H9 (cell line): ENCODE data around the gene IRX5. TPM values are rescaled to one million over a fixed set of nuclear protein-coding genes. Genes with fewer than 3 reads are reported as not detected.

Experiments used
- DNase-seq: peaks from one replicate; pipeline ENCODE4 v3.0.0-alpha.2; 2017
- H2AFZ ChIP-seq: one replicate; pipeline ENCODE4 v1.6.1; 2013; ENCODE audit warnings: mild to moderate bottlenecking, low read length, control low read depth, moderate library complexity
- H2AK5ac ChIP-seq: 2 replicates; pipeline ENCODE4 v1.6.1; 2013; ENCODE audit warnings: low read length, control low read depth, mixed read lengths; ENCODE audit not compliant: insufficient read length
- H2BK120ac ChIP-seq: one replicate; pipeline ENCODE4 v1.6.1; 2013; ENCODE audit warnings: low read depth, mild to moderate bottlenecking, low read length, control low read depth, inconsistent platforms; ENCODE audit not compliant: poor library complexity, severe bottlenecking
- H2BK12ac ChIP-seq: 2 replicates; pipeline ENCODE4 v1.6.1; 2013; ENCODE audit warnings: low read length, control low read depth, mixed read lengths, low read depth; ENCODE audit not compliant: insufficient read length
- H2BK15ac ChIP-seq: 2 replicates; pipeline ENCODE4 v1.6.1; 2013; ENCODE audit warnings: low read depth, low read length, control low read depth
- H2BK20ac ChIP-seq: one replicate; pipeline ENCODE4 v1.6.1; 2013; ENCODE audit warnings: low read depth, mild to moderate bottlenecking, low read length, control low read depth, inconsistent platforms; ENCODE audit not compliant: poor library complexity, severe bottlenecking
- H2BK5ac ChIP-seq: 2 replicates; pipeline ENCODE4 v1.6.1; 2013; ENCODE audit warnings: low read length, control low read depth, mixed read lengths; ENCODE audit not compliant: insufficient read length
- H3K14ac ChIP-seq: 2 replicates; pipeline ENCODE4 v1.6.1; 2013; ENCODE audit warnings: low read length, control low read depth; ENCODE audit not compliant: insufficient read depth
- H3K18ac ChIP-seq: 2 replicates; pipeline ENCODE4 v1.6.1; 2013; ENCODE audit warnings: low read depth, mild to moderate bottlenecking, mixed read lengths, low read length, control low read depth; ENCODE audit not compliant: insufficient read length
- H3K23ac ChIP-seq: 2 replicates; pipeline ENCODE4 v1.6.1; 2013; ENCODE audit warnings: low read length, control low read depth, mixed read lengths, low read depth; ENCODE audit not compliant: insufficient read length
- H3K23me2 ChIP-seq: 2 replicates; pipeline ENCODE4 v1.6.1; 2013; ENCODE audit warnings: low read depth, mild to moderate bottlenecking, mixed read lengths, low read length, control low read depth; ENCODE audit not compliant: insufficient read length, poor library complexity, severe bottlenecking
- H3K27ac ChIP-seq: 2 replicates; pipeline ENCODE4 v1.5.1; 2013; ENCODE audit warnings: low read length, control low read depth, mixed read lengths, low read depth; ENCODE audit not compliant: insufficient read length
- H3K27me3 ChIP-seq: 2 replicates; pipeline ENCODE4 v1.6.1; 2013; ENCODE audit warnings: low read length, control low read depth, inconsistent platforms; ENCODE audit not compliant: insufficient read depth
- H3K4ac ChIP-seq: 2 replicates; pipeline ENCODE4 v1.6.1; 2013; ENCODE audit warnings: low read depth, mild to moderate bottlenecking, control low read depth, inconsistent platforms, low read length, moderate library complexity
- H3K4me1 ChIP-seq: 2 replicates; pipeline ENCODE4 v1.6.1; 2013; ENCODE audit warnings: low read length, control low read depth, inconsistent platforms; ENCODE audit not compliant: insufficient read depth
- H3K4me2 ChIP-seq: 2 replicates; pipeline ENCODE4 v1.6.1; 2013; ENCODE audit warnings: low read length, control low read depth, mixed read lengths; ENCODE audit not compliant: insufficient read length, insufficient read depth
- H3K56ac ChIP-seq: 2 replicates; pipeline ENCODE4 v1.6.1; 2013; ENCODE audit warnings: low read depth, mild to moderate bottlenecking, mixed read lengths, low read length, control low read depth; ENCODE audit not compliant: insufficient read length
- H3K79me1 ChIP-seq: 2 replicates; pipeline ENCODE4 v1.6.1; 2013; ENCODE audit warnings: low read depth, mild to moderate bottlenecking, moderate library complexity, low read length, control low read depth, inconsistent platforms; ENCODE audit not compliant: insufficient read depth, poor library complexity, severe bottlenecking
- H3K79me2 ChIP-seq: 2 replicates; pipeline ENCODE4 v1.6.1; 2013; ENCODE audit warnings: low read length, control low read depth, inconsistent platforms; ENCODE audit not compliant: insufficient read depth
- H3K9ac ChIP-seq: 2 replicates; pipeline ENCODE4 v1.6.1; 2013; ENCODE audit warnings: low read length, control low read depth, mixed read lengths; ENCODE audit not compliant: insufficient read length; ENCODE audit errors: extremely low read depth
- H3K9me3 ChIP-seq: one replicate; pipeline ENCODE4 v1.6.1; 2013; ENCODE audit warnings: low read depth, low read length, inconsistent platforms; ENCODE audit not compliant: control insufficient read depth
- H3T11ph ChIP-seq: one replicate; pipeline ENCODE4 v1.6.1; 2013; ENCODE audit warnings: mild to moderate bottlenecking, low read length, control low read depth, inconsistent platforms
- H4K20me1 ChIP-seq: one replicate; pipeline ENCODE4 v1.6.1; 2013; ENCODE audit not compliant: control insufficient read depth, insufficient read length, insufficient read depth
- H4K5ac ChIP-seq: 2 replicates; pipeline ENCODE4 v1.6.1; 2013; ENCODE audit warnings: low read depth, mild to moderate bottlenecking, mixed read lengths, low read length, control low read depth; ENCODE audit not compliant: insufficient read length
- H4K8ac ChIP-seq: replicated peaks from 2 replicates; pipeline ENCODE4 v1.6.1; 2013; ENCODE audit warnings: low read length, control low read depth, mixed read lengths, low read depth; ENCODE audit not compliant: insufficient read length
- H4K91ac ChIP-seq: 2 replicates; pipeline ENCODE4 v1.6.1; 2013; ENCODE audit warnings: low read depth, mild to moderate bottlenecking, moderate library complexity, mixed read lengths, low read length, control low read depth; ENCODE audit not compliant: insufficient read length
- H3K27ac Mint-ChIP-seq, 3 experiments: 2 replicates in 2 of 3; 3 replicates in 1 of 3; pipeline ENCODE4 v1.8.0; 2020 to 2021; ENCODE audit warnings: mixed read lengths in 3 of 3, mild to moderate bottlenecking in 1 of 3, moderate library complexity in 1 of 3
- H3K27me3 Mint-ChIP-seq: 2 replicates; pipeline ENCODE4 v1.8.0; 2021; ENCODE audit warnings: low read depth, mild to moderate bottlenecking, moderate library complexity, mixed read lengths
- H3K36me3 Mint-ChIP-seq, 3 experiments: 2 replicates in 2 of 3; 3 replicates in 1 of 3; pipeline ENCODE4 v1.8.0; 2020 to 2021; ENCODE audit warnings: low read depth in 3 of 3, mixed read lengths in 3 of 3; ENCODE audit not compliant: insufficient read depth in 1 of 3
- H3K4me1 Mint-ChIP-seq, 2 experiments: 2 replicates each; pipeline ENCODE4 v1.8.0; 2020; ENCODE audit warnings: mixed read lengths in 2 of 2
- H3K4me3 Mint-ChIP-seq, 2 experiments: 2 replicates in 1 of 2; 3 replicates in 1 of 2; pipeline ENCODE4 v1.8.0; 2020 to 2021; ENCODE audit warnings: mild to moderate bottlenecking in 2 of 2, mixed read lengths in 2 of 2, moderate library complexity in 1 of 2
- H3K9me3 Mint-ChIP-seq, 2 experiments: 2 replicates in 1 of 2; 3 replicates in 1 of 2; pipeline ENCODE4 v1.8.0; 2020; ENCODE audit warnings: mild to moderate bottlenecking in 2 of 2, mixed read lengths in 2 of 2, moderate library complexity in 1 of 2
- CTCF ChIP-seq: fragments of 200-600 bp; sonication (generic); conservative IDR thresholded peaks from 3 replicates; pipeline ENCODE4 v1.8.0; 2021; ENCODE audit warnings: antibody characterized with exemption, mild to moderate bottlenecking
- WGBS: extraction: QIAGEN DNeasy Blood & Tissue Kit; methylation state at CpG from one replicate; pipeline ENCODE4 v1.1.7; 2013; ENCODE audit warnings: missing lambda C conversion rate, low lambda C conversion rate, mixed read lengths; ENCODE audit not compliant: insufficient read length; ENCODE audit errors: extremely low coverage; 5-methylcytosine and 5-hydroxymethylcytosine counted together
- total RNA-seq: library from RNA; stranded (reverse); gene quantifications from 2 replicates; pipeline ENCODE4 v1.2.1, GENCODE V29; 2021

IRX5 gene
- total RNA-seq, 1 experiment from 2014 or later: 0.59 TPM

- no peaks in the 10 kb centered on the region for H3K27me3 ChIP-seq
- no peak overlapping the region for H2AK5ac ChIP-seq
- no peak for DNase-seq
- H2BK120ac ChIP-seq: no peak overlapping the region
- WGBS: no CpG with 5 or more reads among the region's 6 CpGs
- no peak overlapping the region for H3K4ac ChIP-seq
- H4K5ac ChIP-seq: no peak overlapping the region
- H3K27me3 Mint-ChIP-seq: peaks cover 4% of the 10 kb centered on the region; the same call in 1 of the 2 replicates
- no peak overlapping the region for H4K8ac ChIP-seq
- H2BK5ac ChIP-seq: no peak overlapping the region
- no peak overlapping the region for H3K9ac ChIP-seq
- no peaks in the 10 kb centered on the region for H4K20me1 ChIP-seq
- H3K14ac ChIP-seq: no peak overlapping the region
- no peak overlapping the region for H3T11ph ChIP-seq
- H3K27ac Mint-ChIP-seq: no peak overlapping the region
- H3K27ac ChIP-seq: no peak overlapping the region
- no peaks in the 10 kb centered on the region for H3K23me2 ChIP-seq
- no peak overlapping the region for H2BK12ac ChIP-seq
- H3K23ac ChIP-seq: no peak overlapping the region
- no peak overlapping the region for H2BK20ac ChIP-seq
- H3K4me1 ChIP-seq: no peaks in the 10 kb centered on the region
- no peak for TF ChIP-seq CTCF
- H3K18ac ChIP-seq: no peak overlapping the region
- no peak overlapping the region for H2BK15ac ChIP-seq
- H3K79me1 ChIP-seq: no peaks in the 10 kb centered on the region
- no peaks in the 10 kb centered on the region; a peak in 1 of 5 replicates for H3K9me3 Mint-ChIP-seq
- H3K4me2 ChIP-seq: no peak overlapping the region
- no peaks in the 10 kb centered on the region for H3K9me3 ChIP-seq
- H3K79me2 ChIP-seq: no peaks in the 10 kb centered on the region
- H3K36me3 Mint-ChIP-seq: no peaks in the 10 kb centered on the region; a peak in 1 of 7 replicates
- no peak overlapping the region for H2AFZ ChIP-seq
- H3K56ac ChIP-seq: no peak overlapping the region
- no peak overlapping the region for H4K91ac ChIP-seq
- H3K4me1 Mint-ChIP-seq: no peaks in the 10 kb centered on the region
- no peak overlapping the region for H3K4me3 Mint-ChIP-seq
Observed at GRCh38 chr16:54968784-54969183, 38.1 kb downstream of the IRX5 start.
